GM18861 (cell line): ENCODE results near the gene TAS2R41.

Experiments used
- ATAC-seq: cut with Tn5 transposase; IDR thresholded peaks from one replicate; pipeline ENCODE4 v1.9.1; 2021; ENCODE audit not compliant: unreplicated experiment

Gene TAS2R41

GRCh38 chr7:143477501-143478150, at the start of gene TAS2R41:
Gene TAS2R41 (plus strand): TSS chr7:143477873. CDS start chr7:143477873, 0 bp downstream.
- ATAC-seq = no peak

DNA sequence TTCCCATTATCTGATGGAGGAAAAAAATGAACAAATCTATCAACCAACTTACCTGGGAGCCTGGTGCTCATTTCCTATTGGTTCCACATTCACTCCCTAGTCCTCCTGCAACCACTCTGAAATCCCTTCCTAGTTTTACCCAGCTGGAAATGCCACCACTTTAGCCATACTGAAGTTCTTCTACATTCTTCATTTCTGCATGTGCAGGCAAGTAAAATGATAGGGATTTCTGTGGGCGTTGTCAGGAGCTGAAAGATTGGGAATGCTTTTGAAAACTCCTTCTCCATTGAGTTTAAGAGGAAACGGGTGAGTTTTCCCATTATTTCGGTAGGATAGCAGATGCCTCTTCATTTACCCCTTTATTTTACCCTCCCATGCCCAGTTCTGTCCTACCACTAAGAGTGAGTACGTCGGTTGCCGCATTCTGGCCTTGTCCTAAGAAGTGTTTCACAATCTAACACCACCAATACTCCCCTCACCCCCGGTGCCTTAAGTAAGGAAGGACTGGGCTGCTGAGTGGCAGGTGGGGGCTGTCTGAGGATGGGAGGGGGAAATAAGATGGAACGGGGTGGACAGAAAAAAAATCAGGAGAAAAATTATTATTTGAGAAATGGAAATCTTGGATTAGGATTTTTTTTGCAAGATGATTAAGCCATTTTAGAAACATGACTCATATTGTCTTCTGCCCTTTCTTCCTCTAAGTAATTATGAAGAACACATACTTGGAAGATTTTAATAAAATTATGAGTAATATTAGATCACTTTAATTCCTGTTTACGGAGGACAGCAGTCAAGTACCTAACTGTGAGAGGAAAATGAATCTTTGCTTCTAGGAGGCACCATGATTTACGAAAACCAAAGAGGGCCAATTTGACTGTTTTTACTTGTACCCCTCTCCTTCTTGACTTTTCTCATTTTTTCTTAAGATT, 47.6 kb upstream of the TAS2R41 start:
- ATAC-seq = no peak

DNA sequence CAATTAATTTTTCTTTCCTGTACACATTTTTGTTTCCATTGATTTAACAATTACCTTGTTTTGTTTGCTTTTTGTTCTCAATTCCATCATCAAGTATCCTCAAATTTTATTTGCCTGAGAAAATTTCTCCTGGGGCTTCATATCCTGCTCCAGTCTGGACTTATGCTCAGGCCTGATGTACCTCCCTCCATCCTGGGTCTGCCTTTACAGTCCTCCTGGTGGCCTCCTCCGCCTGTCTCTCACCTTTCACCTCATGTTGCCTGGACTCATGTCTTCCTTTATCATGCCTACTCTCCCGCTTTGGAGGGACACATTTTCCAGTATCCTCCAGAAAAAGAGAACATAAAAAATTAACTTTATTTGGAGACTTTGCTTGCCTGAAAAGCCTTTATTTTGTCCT, 46.6 kb upstream of the TAS2R41 start:
- ATAC-seq = no peak

DNA sequence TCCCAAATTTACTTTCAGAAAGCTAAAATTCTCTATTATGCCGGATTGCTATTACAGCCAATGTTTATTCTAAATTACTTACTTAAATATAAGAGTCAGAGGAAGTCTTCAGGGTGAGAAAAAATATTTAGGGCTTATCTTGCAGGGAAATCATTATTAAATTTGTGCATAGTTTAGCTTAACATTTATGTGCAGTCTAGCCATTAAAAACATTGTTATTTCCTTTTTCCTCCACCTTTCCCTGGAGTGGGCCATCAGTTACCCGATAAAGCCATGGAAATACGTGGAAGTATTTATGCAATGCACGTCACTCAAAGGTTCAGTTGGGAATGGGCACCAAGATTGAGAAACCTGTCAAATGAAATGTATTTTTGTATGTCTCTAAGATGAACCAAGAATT, 43.9 kb upstream of the TAS2R41 start:
- ATAC-seq = no peak

GRCh38 chr7:143434660-143435059, 43.0 kb upstream of the TAS2R41 start:
- no peak for ATAC-seq

- ATAC-seq = no peak
Measured at GRCh38 chr7:143435266-143435665, 42.4 kb upstream of the TAS2R41 start.

GRCh38 chr7:143436325-143436946, 41.2 kb upstream of the TAS2R41 start:
- peak; percentile 92 for ATAC-seq

- no peak for ATAC-seq
Measured at GRCh38 chr7:143437578-143437977, 40.1 kb upstream of the TAS2R41 start.

GRCh38 chr7:143439866-143440265, 37.8 kb upstream of the TAS2R41 start:
- ATAC-seq = no peak

- no peak for ATAC-seq
Measured at GRCh38 chr7:143443153-143443552, 34.5 kb upstream of the TAS2R41 start, which contains the start of gene TAS2R60. Gene TAS2R60 (plus strand): TSS chr7:143443453. CDS start chr7:143443453, 0 bp downstream.

GRCh38 chr7:143444063-143444782, 33.5 kb upstream of the TAS2R41 start:
- ATAC-seq = no peak

DNA sequence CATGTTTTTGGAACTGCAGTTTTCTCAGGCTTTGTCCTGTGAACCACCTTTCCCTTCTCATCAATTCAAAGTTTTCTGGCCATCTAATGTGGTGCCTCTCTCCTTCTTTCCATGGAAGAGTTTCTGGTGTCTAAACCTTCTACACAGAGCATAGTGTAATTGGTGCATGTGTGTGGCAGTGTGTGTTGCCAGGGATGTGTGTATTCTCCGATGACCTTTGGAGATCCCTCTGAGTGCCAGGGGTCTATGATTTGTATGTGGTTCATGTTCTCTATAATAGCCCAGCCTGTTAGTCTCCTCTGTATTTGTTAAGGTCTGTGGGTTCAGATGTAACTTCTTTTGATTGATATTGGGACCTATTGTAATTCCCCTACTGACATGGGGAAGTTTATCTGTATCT, 32.9 kb upstream of the TAS2R41 start:
- ATAC-seq = no peak

DNA sequence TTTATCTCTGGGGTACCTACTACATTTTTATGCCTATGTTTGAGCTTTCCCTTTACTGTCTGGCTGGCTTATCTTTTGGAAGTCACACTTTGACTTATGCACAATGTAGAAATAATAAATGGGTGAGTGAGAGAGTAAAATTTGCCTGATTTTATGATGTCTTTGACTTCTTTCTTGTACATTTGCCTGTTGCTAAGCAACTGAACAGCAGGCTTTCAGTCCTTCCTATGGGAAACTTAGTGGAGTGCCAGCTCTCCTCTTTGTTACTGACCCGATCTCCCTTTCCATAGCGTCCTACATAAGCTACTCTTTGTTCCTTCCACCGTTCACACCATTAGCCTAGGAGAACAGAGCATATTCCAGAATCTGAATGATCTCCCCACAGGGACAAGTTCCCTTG, 30.2 kb upstream of the TAS2R41 start:
- no peak for ATAC-seq

GRCh38 chr7:143448429-143448828, 29.2 kb upstream of the TAS2R41 start:
- ATAC-seq = no peak

DNA sequence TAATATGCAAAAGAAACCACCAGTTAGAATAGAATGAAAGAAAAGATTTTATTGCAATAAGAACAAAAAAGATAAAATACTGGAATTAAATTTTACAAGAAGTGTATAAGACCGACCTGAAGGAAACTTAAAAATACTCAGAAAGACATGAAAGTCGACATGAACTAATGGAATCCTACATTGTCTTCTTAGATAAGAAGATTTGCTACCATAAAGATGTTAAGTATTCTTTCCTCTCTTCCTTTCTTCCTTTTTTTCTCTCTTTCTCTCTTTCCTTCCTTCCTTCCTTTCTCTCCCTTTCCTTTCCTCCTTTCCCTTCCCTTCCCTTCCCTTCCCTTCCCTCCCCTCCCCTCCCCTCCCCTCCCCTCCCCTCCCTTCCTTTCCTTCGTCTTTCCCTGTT, 27.9 kb upstream of the TAS2R41 start:
- no peak for ATAC-seq

- no peak for ATAC-seq
Measured at GRCh38 chr7:143451122-143451521, 26.6 kb upstream of the TAS2R41 start.

- no peak for ATAC-seq
Measured at GRCh38 chr7:143451746-143452145, 25.9 kb upstream of the TAS2R41 start.

DNA sequence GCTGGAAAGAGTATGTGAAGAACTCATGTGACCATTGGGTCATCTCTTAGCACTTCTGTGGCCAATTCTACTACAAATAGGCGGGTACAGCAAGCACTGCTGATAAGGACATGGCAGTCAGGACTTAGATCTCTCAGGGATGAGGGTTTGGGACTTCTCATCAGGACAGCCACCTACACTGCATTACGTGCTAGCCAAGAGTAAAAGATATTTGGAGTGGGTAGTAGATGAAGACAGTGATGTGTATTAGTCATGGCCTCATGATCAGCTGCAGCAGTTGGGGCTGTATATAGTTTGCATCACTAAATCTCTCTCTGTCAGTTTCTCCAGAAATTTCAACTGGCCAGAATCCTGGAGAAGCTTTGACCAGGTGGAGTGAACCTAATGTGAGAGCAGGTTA, 25.2 kb upstream of the TAS2R41 start:
- ATAC-seq = no peak

DNA sequence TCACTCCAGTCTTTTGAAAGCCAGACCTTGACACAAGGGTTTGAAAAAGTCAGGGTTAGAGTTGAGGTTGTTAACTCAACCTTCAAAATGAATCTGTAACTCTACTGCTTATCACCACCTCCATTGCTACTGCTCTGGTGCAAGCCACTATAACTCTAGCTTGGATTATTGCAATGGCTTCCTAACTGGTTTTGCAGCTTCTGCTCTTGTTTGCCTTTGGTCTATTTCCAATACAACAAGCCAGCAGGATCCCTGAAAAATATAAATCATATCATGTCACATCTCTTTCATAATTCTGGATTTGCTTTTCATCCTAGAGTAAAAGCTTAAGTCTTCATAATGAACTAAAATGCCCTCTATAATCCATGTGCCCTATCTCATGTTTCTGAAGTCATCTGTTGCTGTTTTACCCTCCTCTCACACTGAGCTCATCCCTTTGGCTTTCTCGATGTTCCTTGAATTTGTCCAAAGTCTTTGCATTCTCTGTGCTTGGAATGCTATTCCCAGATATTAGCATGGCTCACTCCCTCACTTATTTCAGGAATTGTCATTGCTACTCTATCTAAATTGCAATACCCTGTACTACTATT, 23.5 kb upstream of the TAS2R41 start:
- ATAC-seq = no peak

- ATAC-seq = no peak
Measured at GRCh38 chr7:143455491-143455890, 22.2 kb upstream of the TAS2R41 start.

GRCh38 chr7:143455942-143456341, 21.7 kb upstream of the TAS2R41 start:
- ATAC-seq = no peak
